Endothelial cell of umbilical vein (primary cell): Measurements from ENCODE around the gene SMOC2.

Experiments used
- CTCF ChIP-seq, 2 donors: IDR thresholded peaks; 1 replicate in 1 of 2; 2 replicates in 1 of 2; pipeline ENCODE4 v1.5.1; 2011; ENCODE audit warnings: low read length in 2 of 2, mild to moderate bottlenecking in 2 of 2, moderate library complexity in 2 of 2, control low read depth in 1 of 2, inconsistent platforms in 1 of 2, low read depth in 1 of 2; ENCODE audit not compliant: insufficient read depth in 1 of 2; ENCODE audit errors: extremely low read depth in 1 of 2
- EZH2 ChIP-seq: IDR thresholded peaks from 2 replicates; pipeline ENCODE4 v1.6.1; 2012; ENCODE audit warnings: borderline replicate concordance, low read depth, mild to moderate bottlenecking, moderate library complexity, low read length, inconsistent platforms; ENCODE audit not compliant: severe bottlenecking
- MAX ChIP-seq: IDR thresholded peaks from 2 replicates; pipeline ENCODE4 v1.6.1; 2011; ENCODE audit not compliant: insufficient read depth, insufficient read length
- POLR2A ChIP-seq: IDR thresholded peaks from 2 replicates; pipeline ENCODE4 v1.6.1; 2012; ENCODE audit warnings: low read depth, mild to moderate bottlenecking, control low read depth, low read length
- POLR2AphosphoS5 ChIP-seq: IDR thresholded peaks from 2 replicates; pipeline ENCODE4 v1.6.1; 2012; ENCODE audit warnings: low read depth, mild to moderate bottlenecking, control low read depth, low read length, moderate library complexity; ENCODE audit not compliant: insufficient read depth

DNA sequence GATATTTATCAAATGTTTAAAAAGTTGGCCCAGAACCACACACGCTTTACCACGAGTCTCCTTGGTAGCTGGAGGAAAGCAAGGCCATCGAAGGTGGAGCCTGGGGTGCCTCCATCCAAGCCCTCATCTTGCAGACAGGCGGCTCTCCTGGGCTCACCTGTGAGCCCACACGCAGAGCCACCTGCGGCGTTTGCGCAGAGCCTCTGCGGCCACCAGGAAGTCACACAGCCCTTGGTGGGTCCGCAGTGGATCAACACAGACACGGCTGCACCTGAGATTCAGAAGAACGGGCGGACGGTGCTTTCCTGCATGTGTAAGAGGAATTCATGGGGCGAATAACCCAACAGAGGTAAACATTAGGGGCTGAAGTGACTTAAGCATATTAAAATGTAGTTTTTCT is 24.5 kb upstream of the SMOC2 start:
- TF ChIP-seq POLR2A (no peak), CTCF (IDR thresholded peaks at IDR 0.05; ENCODE audit: extremely low read depth in 1 of 2, insufficient read depth in 1 of 2, low read depth in 1 of 2, low read length in 2 of 2) (no peak), POLR2AphosphoS5 (no peak), EZH2 (no peak), MAX (no peak)
